Gastroesophageal sphincter (tissue), 3 donors: Measurements from ENCODE around the gene LRRC47.

Experiments used
- POLR2A ChIP-seq, 2 donors: fragments of 450-650 bp; IDR thresholded peaks; one replicate each; pipeline ENCODE4 v1.6.1; 2017; ENCODE audit warnings: antibody characterized with exemption in 2 of 2, mild to moderate bottlenecking in 2 of 2, moderate library complexity in 1 of 2
- POLR2AphosphoS5 ChIP-seq: sonication (generic); formaldehyde crosslinking; IDR thresholded peaks from one replicate; pipeline ENCODE4 v1.6.1; 2017; ENCODE audit warnings: antibody characterized with exemption
- TF ChIP-seq, protein P1 (sequence below), 4 experiments: fragments of 200-600 bp in 2 of 4; fragments of 450-650 bp in 2 of 4; sonication (generic) in 1 of 4; IDR thresholded peaks; one replicate each; pipeline ENCODE4 v1.5.1; 2017 to 2019; ENCODE audit warnings: antibody characterized with exemption in 4 of 4, mild to moderate bottlenecking in 2 of 4, moderate library complexity in 2 of 4

DNA sequence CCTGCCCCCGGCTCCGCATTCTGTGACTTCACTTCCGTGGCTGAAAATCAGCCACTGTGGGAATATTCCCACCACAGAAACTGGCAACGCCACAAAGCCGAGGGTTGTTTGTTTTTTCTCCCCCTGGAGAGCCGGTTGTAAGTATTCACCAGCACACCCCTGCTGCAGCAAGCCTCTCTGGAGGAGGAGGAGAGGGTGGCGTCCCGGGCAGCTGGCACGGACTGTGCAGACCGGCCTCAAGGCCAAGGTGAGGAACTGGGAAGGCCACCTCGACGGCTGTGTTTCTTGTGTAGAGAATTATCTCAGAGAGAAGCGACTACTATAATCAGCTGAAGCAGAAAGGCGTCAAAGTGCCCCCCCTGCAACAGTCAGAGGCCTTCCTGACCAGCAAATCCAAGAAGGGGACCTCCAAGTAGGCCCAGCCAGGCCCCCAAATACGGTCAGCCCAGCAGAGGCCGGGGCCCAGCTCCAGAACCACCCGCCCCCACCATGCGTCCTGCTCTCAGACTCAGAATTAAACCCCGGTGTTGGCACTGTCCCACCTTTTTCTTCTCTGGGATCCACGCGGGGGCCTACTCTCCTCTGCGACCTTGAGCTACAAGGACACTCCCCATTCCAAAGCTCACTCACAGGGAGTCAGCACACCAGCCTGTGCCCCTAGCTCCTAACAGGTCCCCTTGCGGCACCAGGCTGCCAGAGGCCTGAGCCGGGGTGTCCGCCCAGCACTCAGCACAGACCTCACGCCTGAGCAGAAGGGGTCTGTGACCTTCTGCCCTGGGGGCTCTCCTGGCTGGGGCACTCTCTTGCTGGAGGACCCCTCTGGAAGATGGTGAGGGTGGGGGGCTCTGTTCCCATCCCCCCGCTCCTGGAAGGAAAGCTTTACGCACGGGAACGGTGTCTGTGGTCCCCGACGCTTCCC is 24.9 kb downstream of the LRRC47 start:
- TF ChIP-seq POLR2A (IDR thresholded peaks at IDR 0.05) (no peak), POLR2AphosphoS5 (no peak)
- TF ChIP-seq, protein P1, sequence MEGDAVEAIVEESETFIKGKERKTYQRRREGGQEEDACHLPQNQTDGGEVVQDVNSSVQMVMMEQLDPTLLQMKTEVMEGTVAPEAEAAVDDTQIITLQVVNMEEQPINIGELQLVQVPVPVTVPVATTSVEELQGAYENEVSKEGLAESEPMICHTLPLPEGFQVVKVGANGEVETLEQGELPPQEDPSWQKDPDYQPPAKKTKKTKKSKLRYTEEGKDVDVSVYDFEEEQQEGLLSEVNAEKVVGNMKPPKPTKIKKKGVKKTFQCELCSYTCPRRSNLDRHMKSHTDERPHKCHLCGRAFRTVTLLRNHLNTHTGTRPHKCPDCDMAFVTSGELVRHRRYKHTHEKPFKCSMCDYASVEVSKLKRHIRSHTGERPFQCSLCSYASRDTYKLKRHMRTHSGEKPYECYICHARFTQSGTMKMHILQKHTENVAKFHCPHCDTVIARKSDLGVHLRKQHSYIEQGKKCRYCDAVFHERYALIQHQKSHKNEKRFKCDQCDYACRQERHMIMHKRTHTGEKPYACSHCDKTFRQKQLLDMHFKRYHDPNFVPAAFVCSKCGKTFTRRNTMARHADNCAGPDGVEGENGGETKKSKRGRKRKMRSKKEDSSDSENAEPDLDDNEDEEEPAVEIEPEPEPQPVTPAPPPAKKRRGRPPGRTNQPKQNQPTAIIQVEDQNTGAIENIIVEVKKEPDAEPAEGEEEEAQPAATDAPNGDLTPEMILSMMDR (IDR thresholded peaks at IDR 0.05), result no peak
